Right lobe of liver (tissue), 4 donors: ENCODE measurements around the gene C7orf33.

Experiments
- POLR2A ChIP-seq: fragments of 450-650 bp; IDR thresholded peaks from one replicate; pipeline ENCODE4 v1.6.1; 2017; ENCODE audit warnings: antibody characterized with exemption, mild to moderate bottlenecking
- TF ChIP-seq, protein P1 (sequence below), 4 donors: fragments of 200-600 bp in 3 of 4; fragments of 450-650 bp in 1 of 4; IDR thresholded peaks; one replicate each; pipeline versions ENCODE4 v1.5.1 to v1.8.0; 2016 to 2022; ENCODE audit warnings: antibody characterized with exemption in 4 of 4, mild to moderate bottlenecking in 2 of 4
- donor health status: DM: no; HTN: no; CAD: no.
- donor health status: DM: no; HTN: no; CAD: no.
- donor health status: DM: no; HTN: yes; CAD: no.

DNA sequence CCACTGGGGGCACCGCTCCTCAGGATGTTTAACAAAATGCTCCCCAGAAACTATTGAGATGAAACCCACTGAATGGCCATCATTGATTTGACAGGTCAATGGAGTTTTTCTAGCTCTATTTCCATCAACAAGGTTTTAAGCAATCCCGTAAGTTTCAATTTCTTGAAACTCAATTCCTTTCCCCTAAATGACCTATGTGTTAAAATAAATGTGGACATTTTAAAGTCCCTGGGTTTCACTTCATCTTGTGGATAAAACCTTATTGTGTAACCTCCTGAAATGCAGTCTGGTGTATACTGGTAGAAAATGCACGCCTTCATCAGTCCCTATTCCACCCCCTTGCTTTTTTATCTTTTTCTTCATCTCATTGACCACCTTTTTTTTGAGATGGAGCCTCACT is 8.9 kb upstream of the C7orf33 start:
- no peak for TF ChIP-seq POLR2A
- TF ChIP-seq, protein P1, sequence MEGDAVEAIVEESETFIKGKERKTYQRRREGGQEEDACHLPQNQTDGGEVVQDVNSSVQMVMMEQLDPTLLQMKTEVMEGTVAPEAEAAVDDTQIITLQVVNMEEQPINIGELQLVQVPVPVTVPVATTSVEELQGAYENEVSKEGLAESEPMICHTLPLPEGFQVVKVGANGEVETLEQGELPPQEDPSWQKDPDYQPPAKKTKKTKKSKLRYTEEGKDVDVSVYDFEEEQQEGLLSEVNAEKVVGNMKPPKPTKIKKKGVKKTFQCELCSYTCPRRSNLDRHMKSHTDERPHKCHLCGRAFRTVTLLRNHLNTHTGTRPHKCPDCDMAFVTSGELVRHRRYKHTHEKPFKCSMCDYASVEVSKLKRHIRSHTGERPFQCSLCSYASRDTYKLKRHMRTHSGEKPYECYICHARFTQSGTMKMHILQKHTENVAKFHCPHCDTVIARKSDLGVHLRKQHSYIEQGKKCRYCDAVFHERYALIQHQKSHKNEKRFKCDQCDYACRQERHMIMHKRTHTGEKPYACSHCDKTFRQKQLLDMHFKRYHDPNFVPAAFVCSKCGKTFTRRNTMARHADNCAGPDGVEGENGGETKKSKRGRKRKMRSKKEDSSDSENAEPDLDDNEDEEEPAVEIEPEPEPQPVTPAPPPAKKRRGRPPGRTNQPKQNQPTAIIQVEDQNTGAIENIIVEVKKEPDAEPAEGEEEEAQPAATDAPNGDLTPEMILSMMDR (IDR thresholded peaks at IDR 0.05), result no peak
